OCI-LY7 (cell line): ENCODE measurements around the gene IGBP1.

ENCODE experiments used
- EZH2phosphoT487 ChIP-seq: fragments of 200-600 bp; sonication (generic); IDR thresholded peaks from 2 replicates; pipeline ENCODE4 v1.6.1; 2018; ENCODE audit warnings: low read depth, borderline replicate concordance, mild to moderate bottlenecking, mixed run types, antibody characterized with exemption, low read length, moderate library complexity, mixed read lengths
- TF ChIP-seq, protein P1 (sequence below): fragments of 200-600 bp; sonication (generic); conservative IDR thresholded peaks from 2 replicates; pipeline ENCODE4 v1.5.1; 2014; ENCODE audit warnings: mild to moderate bottlenecking, antibody characterized with exemption, low read length, moderate library complexity, mixed read lengths

GRCh38 chrX:70208479-70208878 lies 75.2 kb downstream of the IGBP1 start:
- TF ChIP-seq, protein P1, sequence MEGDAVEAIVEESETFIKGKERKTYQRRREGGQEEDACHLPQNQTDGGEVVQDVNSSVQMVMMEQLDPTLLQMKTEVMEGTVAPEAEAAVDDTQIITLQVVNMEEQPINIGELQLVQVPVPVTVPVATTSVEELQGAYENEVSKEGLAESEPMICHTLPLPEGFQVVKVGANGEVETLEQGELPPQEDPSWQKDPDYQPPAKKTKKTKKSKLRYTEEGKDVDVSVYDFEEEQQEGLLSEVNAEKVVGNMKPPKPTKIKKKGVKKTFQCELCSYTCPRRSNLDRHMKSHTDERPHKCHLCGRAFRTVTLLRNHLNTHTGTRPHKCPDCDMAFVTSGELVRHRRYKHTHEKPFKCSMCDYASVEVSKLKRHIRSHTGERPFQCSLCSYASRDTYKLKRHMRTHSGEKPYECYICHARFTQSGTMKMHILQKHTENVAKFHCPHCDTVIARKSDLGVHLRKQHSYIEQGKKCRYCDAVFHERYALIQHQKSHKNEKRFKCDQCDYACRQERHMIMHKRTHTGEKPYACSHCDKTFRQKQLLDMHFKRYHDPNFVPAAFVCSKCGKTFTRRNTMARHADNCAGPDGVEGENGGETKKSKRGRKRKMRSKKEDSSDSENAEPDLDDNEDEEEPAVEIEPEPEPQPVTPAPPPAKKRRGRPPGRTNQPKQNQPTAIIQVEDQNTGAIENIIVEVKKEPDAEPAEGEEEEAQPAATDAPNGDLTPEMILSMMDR = no peak
- TF ChIP-seq EZH2phosphoT487 = no peak
